K562 (cell line): ENCODE measurements around the gene BFSP1. TPM values are rescaled to one million over a fixed set of nuclear protein-coding genes. Genes with fewer than 3 reads are reported as not detected.

Experiments used
- CREB1 ChIP-seq, 2 experiments: sonication (generic) in 1 of 2; formaldehyde crosslinking in 1 of 2; IDR thresholded peaks; 2 replicates each; pipeline versions ENCODE4 v1.6.1 to v1.8.0; 2012 to 2022; ENCODE audit warnings: inconsistent platforms in 1 of 2, mild to moderate bottlenecking in 1 of 2, missing genetic modification reagents in 1 of 2, moderate library complexity in 1 of 2
- CREM ChIP-seq: IDR thresholded peaks from 2 replicates; pipeline ENCODE4 v1.6.1; 2014; ENCODE audit warnings: antibody characterized with exemption, low read depth
- CSDE1 ChIP-seq, 2 experiments: fragments of 450-650 bp; IDR thresholded peaks; 2 replicates each; pipeline ENCODE4 v1.6.1; 2016; ENCODE audit warnings: mild to moderate bottlenecking in 1 of 2
- CTBP1 ChIP-seq: fragments of 450-650 bp; IDR thresholded peaks from 2 replicates; pipeline ENCODE4 v1.6.1; 2016; ENCODE audit warnings: borderline replicate concordance
- ETV5 ChIP-seq: sonication (generic); formaldehyde crosslinking; IDR thresholded peaks from 2 replicates; pipeline ENCODE4 v1.4.0; 2020; ENCODE audit warnings: low read depth, mild to moderate bottlenecking, missing genetic modification reagents
- HMBOX1 ChIP-seq: sonication (generic); IDR thresholded peaks from 2 replicates; pipeline ENCODE4 v1.6.1; 2016
- JUND ChIP-seq, 2 experiments: IDR thresholded peaks; 2 replicates in 1 of 2; 3 replicates in 1 of 2; pipeline ENCODE4 v1.6.1; 2011; ENCODE audit warnings: borderline replicate concordance in 2 of 2, low read depth in 2 of 2, low read length in 2 of 2, improper control_type of control experiment in 1 of 2, missing biosample characterization in 1 of 2, missing genetic modification characterization in 1 of 2, missing genetic modification reagents in 1 of 2
- KDM5B ChIP-seq: fragments of 200-600 bp; sonication (generic); IDR thresholded peaks from 2 replicates; pipeline ENCODE4 v1.6.1; 2012; ENCODE audit warnings: low read depth, mild to moderate bottlenecking, moderate library complexity, low read length, control low read depth, inconsistent platforms; ENCODE audit not compliant: insufficient replicate concordance
- POLR2G ChIP-seq: fragments of 200-400 bp; formaldehyde crosslinking; IDR thresholded peaks from 2 replicates; pipeline ENCODE4 v1.6.1; 2017; ENCODE audit warnings: low read depth, mild to moderate bottlenecking, antibody characterized with exemption, low read length, moderate library complexity
- RB1 ChIP-seq: fragments of 450-650 bp; IDR thresholded peaks from 2 replicates; pipeline ENCODE4 v1.6.1; 2017; ENCODE audit warnings: low read depth, mild to moderate bottlenecking
- RFX1 ChIP-seq: fragments of 450-650 bp; IDR thresholded peaks from 2 replicates; pipeline ENCODE4 v1.6.1; 2016; ENCODE audit warnings: mild to moderate bottlenecking, moderate library complexity
- SRSF3 ChIP-seq: fragments of 200-400 bp; formaldehyde crosslinking; IDR thresholded peaks from 2 replicates; pipeline ENCODE4 v1.6.1; 2016; ENCODE audit warnings: mild to moderate bottlenecking, low read length, moderate library complexity; ENCODE audit not compliant: insufficient read depth
- SUPT5H ChIP-seq: fragments of 450-650 bp; IDR thresholded peaks from 2 replicates; pipeline ENCODE4 v1.6.1; 2016
- UBTF ChIP-seq, 2 experiments: IDR thresholded peaks; 2 replicates each; pipeline ENCODE4 v1.6.1; 2012; ENCODE audit warnings: improper control_type of control experiment in 2 of 2, low read depth in 2 of 2, low read length in 2 of 2, borderline replicate concordance in 1 of 2
- ZBTB26 ChIP-seq: fragments of 450-650 bp; formaldehyde crosslinking; IDR thresholded peaks from 2 replicates; pipeline ENCODE4 v1.4.0; 2022; ENCODE audit warnings: missing genetic modification characterization
- ZNF134 ChIP-seq: fragments of 250-450 bp; sonication (Bioruptor Pico); conservative IDR thresholded peaks from 2 replicates; pipeline ENCODE4 v1.4.0; 2020
- ZNF592 ChIP-seq: fragments of 450-650 bp; IDR thresholded peaks from 2 replicates; pipeline ENCODE4 v1.6.1; 2017; ENCODE audit warnings: antibody characterized with exemption, mild to moderate bottlenecking
- polyA plus RNA-seq, 8 experiments: library from polyadenylated mRNA; depleted of rRNA in 4 of 8; stranded (reverse) in 5 of 8; unstranded in 3 of 8; fragments of >200 nt; fragmentation: Nextera tagmentation in 2 of 8; fragmentation: Illumina TruSeq in 1 of 8; extraction: Ambion mirVana in 2 of 8; extraction: Trizol in 1 of 8; gene quantifications; 2 replicates each; pipeline versions ENCODE4 v1.2.1 to v1.2.3, GENCODE V29; 2011 to 2014; ENCODE audit warnings: inconsistent platforms in 1 of 8, missing spikeins in 1 of 8
- total RNA-seq, 7 experiments: library from RNA; depleted of rRNA in 6 of 7; stranded (reverse); fragments of >200 nt in 6 of 7; fragmentation: Illumina TruSeq in 2 of 7; extraction: Trizol in 2 of 7; gene quantifications; 2 replicates each; pipeline versions ENCODE4 v1.2.1 to v1.2.3, GENCODE V29; 2011 to 2021; ENCODE audit warnings: low replicate concordance in 1 of 7

Gene BFSP1
- total and polyA plus RNA-seq, 9 of the 15 experiments (the other 6 are each of a cell fraction or from before 2014, with no cell fraction given): 0.09 to 0.86 (median 0.40) TPM

- peak; percentile 54 for TF ChIP-seq KDM5B
- peak; percentile 58 for TF ChIP-seq ZNF134 (CRISPR knock-in tag)
- TF ChIP-seq UBTF (IDR thresholded peaks at IDR 0.05; ENCODE audit: borderline replicate concordance in 1 of 2, low read depth in 2 of 2, low read length in 2 of 2): peak in 1 of 2 experiments; percentile 62; a peak in 1 of 4 replicates
- peak; percentile 66 for TF ChIP-seq CTBP1
- no peak for TF ChIP-seq ETV5
- TF ChIP-seq SUPT5H: peak; percentile 45; the same call in 1 of the 2 replicates
- no peak for TF ChIP-seq ZBTB26 (CRISPR knock-in tag)
- no peak for TF ChIP-seq HMBOX1
- TF ChIP-seq CREM: peak; percentile 85
- TF ChIP-seq SRSF3: no peak
- no peak for TF ChIP-seq ZNF592
- peak in 1 of 2 experiments; percentile 87; a peak in 2 of 4 replicates for TF ChIP-seq CSDE1 (IDR thresholded peaks at IDR 0.05)
- peak; percentile 58; the same call in 1 of the 2 replicates for TF ChIP-seq CREB1 (IDR thresholded peaks at IDR 0.05)
- TF ChIP-seq CREB1 (CRISPR knock-in tag; IDR thresholded peaks at IDR 0.05): peak; percentile 78
- TF ChIP-seq JUND (IDR thresholded peaks at IDR 0.05; ENCODE audit: borderline replicate concordance, low read depth, low read length): 0 out of 2 replicates have a peak, but pooled peaks have one; percentile 4
- no peak for TF ChIP-seq JUND (tag; IDR thresholded peaks at IDR 0.05; ENCODE audit: borderline replicate concordance, low read depth, low read length)
- TF ChIP-seq POLR2G: peak; percentile 88
- TF ChIP-seq RB1: peak; percentile 7; the same call in 1 of the 2 replicates
- TF ChIP-seq RFX1: peak; percentile 97
These were observed 38.6 kb upstream of the BFSP1 start, which contains the start of gene DSTN (continued) for GRCh38 chr20:17569616-17570346.
